ENCODE data around the gene TMSB4X. TPM values are rescaled to one million over a fixed set of nuclear protein-coding genes. Genes with fewer than 3 reads are reported as not detected.
"Not testable (repeated sequence)": the region's sequence is repeated elsewhere in the genome, so short reads cannot be mapped to it uniquely, and the experiment has no call there.

Gene TMSB4X
- total and polyA plus RNA-seq, 4 donors, result 4,686 to 9,527 (median 8,202) TPM

DNA sequence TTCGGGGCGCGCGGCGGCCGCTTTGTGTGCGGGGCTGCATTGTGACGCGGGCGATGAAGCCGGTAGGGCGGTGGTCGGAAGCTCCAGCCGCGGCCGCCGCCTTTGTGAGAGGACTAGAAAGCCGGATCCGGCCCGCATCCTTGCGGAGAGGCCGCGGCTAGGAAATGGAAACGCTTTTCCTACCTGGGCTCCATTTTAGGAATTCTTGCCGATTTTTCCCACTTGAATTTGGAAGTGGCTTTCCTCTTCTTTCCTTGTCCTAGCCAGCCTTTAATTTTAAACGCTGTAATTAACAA lies 708 bp downstream of the TMSB4X start:
- peak overlapping the region; percentile 80 to 97 for H3K27ac ChIP-seq (ENCODE audit: low read depth in 1 of 2, low read length in 1 of 2)
- H3K36me3 ChIP-seq (ENCODE audit: control insufficient read depth in 4 of 4, insufficient read depth in 4 of 4, low read length in 4 of 4), result peaks cover 0 to 13% (median 0%) of the 10 kb centered on the region in 4 donors
- peaks cover 0 to 5% (median 0%) of the 10 kb centered on the region in 4 donors for H3K9me3 ChIP-seq (ENCODE audit: control insufficient read depth in 4 of 4, insufficient read depth in 3 of 4, low read length in 3 of 4)
- H3K4me3 ChIP-seq, result peak overlapping the region; percentile 77
- 2 to 21% methylated on average over 22 to 26 of the region's 26 CpGs for WGBS, 2 donors
- DNase-seq (no peak), ATAC-seq (ENCODE audit: insufficient read depth, low FRiP score) (no peak)
- H3K4me1 ChIP-seq (ENCODE audit: control insufficient read depth in 5 of 5, insufficient read depth in 5 of 5, low read length in 5 of 5), result peaks cover 0 to 17% (median 7%) of the 10 kb centered on the region in 5 donors
- peaks cover 0 to 8% (median 5%) of the 10 kb centered on the region in 3 donors for H3K27me3 ChIP-seq (ENCODE audit: control insufficient read depth in 3 of 3, insufficient read depth in 3 of 3, low read length in 2 of 3)
- TF ChIP-seq, protein P1, sequence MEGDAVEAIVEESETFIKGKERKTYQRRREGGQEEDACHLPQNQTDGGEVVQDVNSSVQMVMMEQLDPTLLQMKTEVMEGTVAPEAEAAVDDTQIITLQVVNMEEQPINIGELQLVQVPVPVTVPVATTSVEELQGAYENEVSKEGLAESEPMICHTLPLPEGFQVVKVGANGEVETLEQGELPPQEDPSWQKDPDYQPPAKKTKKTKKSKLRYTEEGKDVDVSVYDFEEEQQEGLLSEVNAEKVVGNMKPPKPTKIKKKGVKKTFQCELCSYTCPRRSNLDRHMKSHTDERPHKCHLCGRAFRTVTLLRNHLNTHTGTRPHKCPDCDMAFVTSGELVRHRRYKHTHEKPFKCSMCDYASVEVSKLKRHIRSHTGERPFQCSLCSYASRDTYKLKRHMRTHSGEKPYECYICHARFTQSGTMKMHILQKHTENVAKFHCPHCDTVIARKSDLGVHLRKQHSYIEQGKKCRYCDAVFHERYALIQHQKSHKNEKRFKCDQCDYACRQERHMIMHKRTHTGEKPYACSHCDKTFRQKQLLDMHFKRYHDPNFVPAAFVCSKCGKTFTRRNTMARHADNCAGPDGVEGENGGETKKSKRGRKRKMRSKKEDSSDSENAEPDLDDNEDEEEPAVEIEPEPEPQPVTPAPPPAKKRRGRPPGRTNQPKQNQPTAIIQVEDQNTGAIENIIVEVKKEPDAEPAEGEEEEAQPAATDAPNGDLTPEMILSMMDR (IDR thresholded peaks at IDR 0.05; ENCODE audit: control extremely low read depth, extremely low read depth), result no peak
- H3K9ac ChIP-seq (ENCODE audit: insufficient read depth in 1 of 2, low read length in 2 of 2), result peak overlapping the region; percentile 96 to 99

- peaks cover 0 to 13% (median 0%) of the 10 kb centered on the region in 4 donors for H3K36me3 ChIP-seq (ENCODE audit: control insufficient read depth in 4 of 4, insufficient read depth in 4 of 4, low read length in 4 of 4)
- H3K9me3 ChIP-seq (ENCODE audit: control insufficient read depth in 4 of 4, insufficient read depth in 3 of 4, low read length in 3 of 4), result peaks cover 0 to 5% (median 0%) of the 10 kb centered on the region in 4 donors
- H3K4me3 ChIP-seq, result peak overlapping the region; percentile 77
- H3K9ac ChIP-seq (ENCODE audit: insufficient read depth in 1 of 2, low read length in 2 of 2), result peak overlapping the region; percentile 96 to 99
- DNase-seq (peak; percentile 70 to 77 (median 77)), ATAC-seq (ENCODE audit: insufficient read depth, low FRiP score) (no peak)
- TF ChIP-seq, protein P1 (IDR thresholded peaks at IDR 0.05; ENCODE audit: control extremely low read depth, extremely low read depth), result no peak
- H3K27me3 ChIP-seq (ENCODE audit: control insufficient read depth in 3 of 3, insufficient read depth in 3 of 3, low read length in 2 of 3), result peaks cover 0 to 6% (median 5%) of the 10 kb centered on the region in 3 donors
- H3K27ac ChIP-seq (ENCODE audit: low read depth in 1 of 2, low read length in 1 of 2), result peak overlapping the region; percentile 80 to 97
- peaks cover 0 to 14% (median 5%) of the 10 kb centered on the region in 5 donors for H3K4me1 ChIP-seq (ENCODE audit: control insufficient read depth in 5 of 5, insufficient read depth in 5 of 5, low read length in 5 of 5)
- WGBS, 2 donors, result 0 to 18% methylated on average over 30 to 34 of the region's 34 CpGs
These were observed 1.2 kb downstream of the TMSB4X start for GRCh38 chrX:12975991-12976558.

GRCh38 chrX:12976819-12977732 lies 2.2 kb downstream of the TMSB4X start:
- Histone ChIP-seq H3K9ac (ENCODE audit: insufficient read depth in 1 of 2, low read length in 2 of 2) (peak overlapping the region; percentile 55 to 86), H3K4me3 (peak overlapping the region; percentile 52), H3K36me3 (ENCODE audit: control insufficient read depth in 4 of 4, insufficient read depth in 4 of 4, low read length in 4 of 4) (peaks cover 0 to 13% (median 0%) of the 10 kb centered on the region in 4 donors), H3K4me1 (ENCODE audit: control insufficient read depth in 5 of 5, insufficient read depth in 5 of 5, low read length in 5 of 5) (peaks cover 0 to 14% (median 1%) of the 10 kb centered on the region in 5 donors), H3K27ac (ENCODE audit: low read depth in 1 of 2, low read length in 1 of 2) (peak overlapping the region; percentile 21 to 59)
- 4 to 31% methylated on average over 10 to 12 of the region's 12 CpGs for WGBS, 2 donors
- H3K27me3 ChIP-seq (ENCODE audit: control insufficient read depth in 3 of 3, insufficient read depth in 3 of 3, low read length in 2 of 3); ATAC-seq (ENCODE audit: insufficient read depth, low FRiP score); H3K9me3 ChIP-seq (ENCODE audit: control insufficient read depth in 4 of 4, insufficient read depth in 3 of 4, low read length in 3 of 4): not testable (repeated sequence)
- DNase-seq, result peak in 1 of 3 donors; percentile 28

DNA sequence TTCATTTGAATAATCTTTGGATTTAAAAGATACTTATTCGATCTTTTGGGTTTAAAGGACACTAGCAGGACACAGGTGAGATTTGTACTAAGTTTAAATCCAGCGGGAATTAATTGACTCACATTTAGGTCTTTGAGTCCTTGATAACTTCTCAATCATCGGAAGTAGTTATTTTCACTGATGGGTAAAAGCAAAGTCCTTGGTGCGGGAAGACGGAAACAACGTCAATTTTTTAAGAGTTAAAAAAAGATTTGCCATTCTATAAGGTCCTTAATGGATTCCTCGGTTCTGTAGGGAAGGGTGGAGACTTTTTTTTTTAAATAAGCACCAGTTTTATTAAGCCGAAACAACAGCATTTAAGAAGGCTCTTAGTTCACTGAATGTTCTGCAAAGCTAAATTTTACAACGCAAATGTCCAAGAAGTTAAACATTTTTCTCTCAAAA lies 2.9 kb downstream of the TMSB4X start:
- peaks cover 0 to 7% (median 6%) of the 10 kb centered on the region in 3 donors for H3K27me3 ChIP-seq (ENCODE audit: control insufficient read depth in 3 of 3, insufficient read depth in 3 of 3, low read length in 2 of 3)
- H3K4me3 ChIP-seq, result no peak overlapping the region
- DNase-seq, result no peak
- H3K4me1 ChIP-seq (ENCODE audit: control insufficient read depth in 5 of 5, insufficient read depth in 5 of 5, low read length in 5 of 5), result peaks cover 0 to 14% (median 1%) of the 10 kb centered on the region in 5 donors
- peak overlapping the region in 1 of 2 donors; percentile 86 for H3K9ac ChIP-seq (ENCODE audit: insufficient read depth in 1 of 2, low read length in 2 of 2)
- TF ChIP-seq, protein P1 (IDR thresholded peaks at IDR 0.05; ENCODE audit: control extremely low read depth, extremely low read depth), result no peak
- 4 to 40% methylated on average over 9 of the region's 9 CpGs for WGBS, 2 donors
- no peak for ATAC-seq (ENCODE audit: insufficient read depth, low FRiP score)
- H3K36me3 ChIP-seq (ENCODE audit: control insufficient read depth in 4 of 4, insufficient read depth in 4 of 4, low read length in 4 of 4), result peaks cover 0 to 13% (median 0%) of the 10 kb centered on the region in 4 donors
- no peak overlapping the region for H3K27ac ChIP-seq (ENCODE audit: low read depth in 1 of 2, low read length in 1 of 2)
- H3K9me3 ChIP-seq (ENCODE audit: control insufficient read depth in 4 of 4, insufficient read depth in 3 of 4, low read length in 3 of 4), result peaks cover 0 to 5% (median 0%) of the 10 kb centered on the region in 4 donors
